Measurements from ENCODE around the gene HNRNPA3.
A peak's percentile ranks its signal among the peaks of the same experiment; 100 is the strongest.
"Not testable (repeated sequence)": the region's sequence is repeated elsewhere in the genome, so short reads cannot be mapped to it uniquely, and the experiment has no call there.

Gene HNRNPA3

DNA sequence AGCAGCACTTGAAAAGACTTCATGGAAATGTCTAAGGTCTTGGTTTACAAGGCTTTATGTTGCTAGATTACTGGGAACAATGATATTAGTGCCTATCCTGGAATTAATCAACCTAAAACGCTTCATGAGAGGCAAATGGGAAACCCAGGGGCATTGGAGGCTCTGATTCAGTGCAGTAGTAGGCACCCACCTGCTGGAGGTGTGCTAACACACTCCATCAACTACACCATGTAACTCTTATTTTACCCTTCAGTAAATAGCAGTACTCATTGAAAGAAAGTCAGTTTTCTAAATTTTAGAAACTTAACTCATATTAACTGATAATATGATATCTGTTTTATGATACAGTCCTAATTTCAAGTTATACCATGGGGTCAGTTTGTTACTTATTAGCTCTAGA, 17.4 kb upstream of the HNRNPA3 start:
- no peaks in the 10 kb centered on the region for H3K27me3 Mint-ChIP-seq (ENCODE audit: low read depth, poor library complexity)
- no peaks in the 10 kb centered on the region for H3K36me3 Mint-ChIP-seq (ENCODE audit: low read depth)
- TF ChIP-seq, protein P1, sequence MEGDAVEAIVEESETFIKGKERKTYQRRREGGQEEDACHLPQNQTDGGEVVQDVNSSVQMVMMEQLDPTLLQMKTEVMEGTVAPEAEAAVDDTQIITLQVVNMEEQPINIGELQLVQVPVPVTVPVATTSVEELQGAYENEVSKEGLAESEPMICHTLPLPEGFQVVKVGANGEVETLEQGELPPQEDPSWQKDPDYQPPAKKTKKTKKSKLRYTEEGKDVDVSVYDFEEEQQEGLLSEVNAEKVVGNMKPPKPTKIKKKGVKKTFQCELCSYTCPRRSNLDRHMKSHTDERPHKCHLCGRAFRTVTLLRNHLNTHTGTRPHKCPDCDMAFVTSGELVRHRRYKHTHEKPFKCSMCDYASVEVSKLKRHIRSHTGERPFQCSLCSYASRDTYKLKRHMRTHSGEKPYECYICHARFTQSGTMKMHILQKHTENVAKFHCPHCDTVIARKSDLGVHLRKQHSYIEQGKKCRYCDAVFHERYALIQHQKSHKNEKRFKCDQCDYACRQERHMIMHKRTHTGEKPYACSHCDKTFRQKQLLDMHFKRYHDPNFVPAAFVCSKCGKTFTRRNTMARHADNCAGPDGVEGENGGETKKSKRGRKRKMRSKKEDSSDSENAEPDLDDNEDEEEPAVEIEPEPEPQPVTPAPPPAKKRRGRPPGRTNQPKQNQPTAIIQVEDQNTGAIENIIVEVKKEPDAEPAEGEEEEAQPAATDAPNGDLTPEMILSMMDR (IDR thresholded peaks at IDR 0.05) = no peak
- H3K4me3 Mint-ChIP-seq = no peak overlapping the region
- no peak overlapping the region for H3K27ac Mint-ChIP-seq
- DNase-seq = no peak
- peaks cover 11% of the 10 kb centered on the region for H3K4me1 Mint-ChIP-seq
- no peaks in the 10 kb centered on the region for H3K9me3 Mint-ChIP-seq

DNA sequence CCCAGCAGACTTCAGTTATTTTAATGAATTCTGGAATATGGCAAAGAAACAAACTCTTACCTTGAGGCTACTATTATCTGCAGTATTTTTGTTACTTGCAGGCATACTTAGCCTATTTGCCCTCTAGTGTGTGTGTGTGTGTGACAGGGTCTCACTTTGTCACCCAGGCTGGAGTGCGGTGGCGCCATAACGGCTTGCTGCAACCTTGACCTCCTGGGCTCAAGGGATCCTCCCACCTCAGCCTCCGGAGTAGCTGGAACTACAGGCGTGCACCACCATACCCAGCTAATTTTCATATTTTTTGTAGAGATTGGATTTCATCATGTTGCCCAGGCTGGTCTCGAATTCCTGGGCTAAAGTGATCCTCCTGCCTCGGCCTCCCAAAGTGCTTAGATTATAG, 12.2 kb upstream of the HNRNPA3 start:
- DNase-seq; H3K9me3 Mint-ChIP-seq; H3K36me3 Mint-ChIP-seq (ENCODE audit: low read depth); H3K4me3 Mint-ChIP-seq; H3K27ac Mint-ChIP-seq; H3K27me3 Mint-ChIP-seq (ENCODE audit: low read depth, poor library complexity): not testable (repeated sequence)
- peaks cover 20% of the 10 kb centered on the region for H3K4me1 Mint-ChIP-seq

DNA sequence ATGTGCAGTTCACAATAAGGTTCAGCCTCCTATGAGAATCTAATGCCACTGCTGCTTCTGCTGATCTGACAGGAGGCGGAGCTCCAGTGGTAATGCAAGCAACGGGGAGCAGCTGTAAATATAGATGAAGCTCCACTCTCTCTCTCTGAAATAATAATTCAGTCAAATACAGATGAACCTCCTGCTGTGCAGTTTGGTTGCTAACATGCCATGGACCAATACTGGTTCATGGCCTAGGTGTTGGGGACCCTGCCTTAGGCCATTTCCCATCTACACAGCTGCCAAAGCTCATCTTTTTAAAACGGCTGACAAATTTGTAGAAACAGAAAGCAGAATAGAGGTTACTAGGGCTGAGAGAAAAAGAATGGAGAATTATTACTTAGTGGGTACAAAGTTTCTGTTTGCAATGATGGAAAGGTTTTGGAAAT, 10.7 kb upstream of the HNRNPA3 start:
- no peak overlapping the region for H3K4me3 Mint-ChIP-seq
- H3K27ac Mint-ChIP-seq = no peak overlapping the region
- H3K4me1 Mint-ChIP-seq = peaks cover 32% of the 10 kb centered on the region

DNA sequence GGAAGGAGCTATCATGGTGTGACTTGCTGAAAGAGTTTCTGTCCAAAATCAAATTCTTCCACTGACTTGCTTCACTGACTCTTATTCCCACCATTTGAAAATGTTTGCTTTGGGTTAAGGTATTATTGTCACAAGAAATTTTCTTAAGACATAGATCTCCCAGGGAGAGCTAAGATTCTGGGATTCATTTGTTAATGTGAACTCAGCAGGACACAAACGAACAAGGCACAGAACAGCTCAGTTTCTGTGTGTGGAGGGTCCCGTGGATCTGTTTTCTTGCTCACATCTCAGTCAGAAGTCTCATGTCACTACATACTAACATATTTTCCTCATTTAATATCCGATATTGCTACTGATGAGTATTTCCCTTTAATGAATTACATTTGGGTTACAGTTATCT, 8.2 kb upstream of the HNRNPA3 start:
- no peak for DNase-seq
- no peak overlapping the region for H3K4me3 Mint-ChIP-seq
- H3K9me3 Mint-ChIP-seq = no peaks in the 10 kb centered on the region
- peaks cover 45% of the 10 kb centered on the region for H3K4me1 Mint-ChIP-seq
- peak overlapping the region; percentile 96 for H3K27ac Mint-ChIP-seq
- no peaks in the 10 kb centered on the region for H3K27me3 Mint-ChIP-seq (ENCODE audit: low read depth, poor library complexity)
- TF ChIP-seq, protein P1 (IDR thresholded peaks at IDR 0.05) = no peak
- peaks cover 10% of the 10 kb centered on the region for H3K36me3 Mint-ChIP-seq (ENCODE audit: low read depth)

More for the DNA sequence above, 10.7 kb upstream of the HNRNPA3 start:
- DNase-seq = no peak
- TF ChIP-seq, protein P1 (IDR thresholded peaks at IDR 0.05) = no peak
- Mint-ChIP-seq H3K9me3 (no peaks in the 10 kb centered on the region), H3K27me3 (ENCODE audit: low read depth, poor library complexity) (no peaks in the 10 kb centered on the region), H3K36me3 (ENCODE audit: low read depth) (peaks cover 4% of the 10 kb centered on the region)

DNA sequence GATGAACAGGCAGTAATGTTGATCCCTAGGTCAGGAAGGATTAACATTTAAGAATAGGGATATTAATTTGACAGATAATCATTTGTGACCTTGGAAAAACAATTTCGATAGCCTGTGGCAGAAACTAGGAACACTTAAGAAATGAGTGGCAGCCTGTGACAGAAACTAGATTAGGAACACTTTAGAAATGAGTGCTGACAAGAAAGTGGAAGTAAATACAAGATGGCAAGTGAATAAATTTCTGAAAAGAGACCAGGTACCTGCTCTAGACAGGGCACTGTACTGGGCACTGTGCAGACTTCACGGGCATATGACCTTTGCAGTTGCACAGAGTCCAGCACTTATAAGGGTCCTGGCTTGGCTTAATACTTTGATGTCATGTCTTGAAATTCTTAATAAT, 5.5 kb upstream of the HNRNPA3 start:
- Mint-ChIP-seq H3K9me3 (no peaks in the 10 kb centered on the region), H3K4me1 (peaks cover 61% of the 10 kb centered on the region), H3K27ac (no peak overlapping the region), H3K27me3 (ENCODE audit: low read depth, poor library complexity) (no peaks in the 10 kb centered on the region), H3K4me3 (no peak overlapping the region), H3K36me3 (ENCODE audit: low read depth) (peaks cover 10% of the 10 kb centered on the region)
- no peak for DNase-seq
- TF ChIP-seq, protein P1 (IDR thresholded peaks at IDR 0.05) = no peak

DNA sequence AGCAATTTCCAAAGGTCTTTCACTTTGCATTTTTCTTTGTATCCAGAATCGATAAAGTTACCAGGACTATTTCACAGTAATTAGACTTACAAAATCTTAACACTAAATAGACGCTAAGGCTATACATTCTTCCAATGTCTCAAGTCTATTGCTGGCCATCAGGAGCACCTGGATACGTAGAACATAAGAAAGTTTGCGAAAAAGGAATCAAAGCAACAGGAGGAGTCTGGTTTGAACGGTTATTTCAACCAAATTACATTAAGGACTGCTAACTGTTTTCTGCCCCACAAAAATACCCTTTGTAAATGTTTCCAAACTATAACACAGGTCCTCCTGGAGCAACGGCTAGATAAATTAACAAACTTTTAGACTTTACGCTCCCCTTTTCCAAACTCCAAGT, 1.4 kb upstream of the HNRNPA3 start:
- Mint-ChIP-seq H3K9me3 (no peaks in the 10 kb centered on the region), H3K27ac (peak overlapping the region; percentile 100), H3K27me3 (ENCODE audit: low read depth, poor library complexity) (peaks cover 5% of the 10 kb centered on the region), H3K4me3 (peak overlapping the region; percentile 93), H3K4me1 (peaks cover 63% of the 10 kb centered on the region), H3K36me3 (ENCODE audit: low read depth) (peaks cover 32% of the 10 kb centered on the region)
- TF ChIP-seq, protein P1 (IDR thresholded peaks at IDR 0.05) = no peak
- DNase-seq = no peak

Data from nephron progenitor cell (in vitro differentiated cells).